GM12878 (cell line): ENCODE measurements around the gene PRKAG2. TPM values are rescaled to one million over a fixed set of nuclear protein-coding genes. Genes with fewer than 3 reads are reported as not detected.

Experiments used
- ATAC-seq: fragments of 200-7000 bp; cut with Tn5 transposase; 3 replicates; pipeline ENCODE4 v1.9.1; 2020; ENCODE audit warnings: mild to moderate bottlenecking, moderate library complexity
- BruUV-seq: library from RNA; stranded (reverse); fragments of 400-500 nt; replicated peaks from 2 replicates; lab custom pipeline; 2021; lab: Mats Ljungman, UMichigan
- CTCF ChIA-PET: fragments of 300-600 bp; sonication (Branson Sonifier 250); formaldehyde crosslinking; extraction: SDS; loops from one replicate; lab custom pipeline; 2021; ENCODE audit warnings: inconsistent platforms; lab: Yijun Ruan, JAX
- POLR2A ChIA-PET: fragments of 350-600 bp; formaldehyde crosslinking; extraction: SDS; loops from one replicate; lab custom pipeline; 2021; ENCODE audit warnings: inconsistent platforms; lab: Charles Lee
- RAD21 ChIA-PET: fragments of 300-600 bp; sonication (Branson Sonifier 250); formaldehyde crosslinking; loops from one replicate; lab custom pipeline; 2023; ENCODE audit warnings: antibody characterized with exemption; ENCODE audit not compliant: unreplicated experiment; lab: Charles Lee
- SMC1A ChIA-PET: fragments of 300-600 bp; sonication (Branson Sonifier 250); formaldehyde crosslinking; loops from one replicate; lab custom pipeline; 2023; ENCODE audit not compliant: unreplicated experiment, uncharacterized antibody; lab: Charles Lee
- DNase-seq: peaks from one replicate; pipeline ENCODE4 v3.0.0-alpha.2; 2011; ENCODE audit warnings: low read depth, low spot score
- FAIRE-seq: peaks from 3 replicates; lab custom pipeline; 2011; peaks lifted over from hg19 to GRCh38; lab: Jason Lieb, UNC
- H2AFZ ChIP-seq: 2 replicates; pipeline ENCODE4 v1.6.0; 2011; ENCODE audit warnings: low read depth, low read length, control low read depth; ENCODE audit not compliant: control insufficient read depth
- H3K27ac ChIP-seq: 2 replicates; pipeline ENCODE4 v1.5.1; 2011; ENCODE audit warnings: control low read depth; ENCODE audit not compliant: control insufficient read depth, insufficient read depth
- H3K27me3 ChIP-seq, 2 experiments: replicated peaks in 1 of 2; 2 replicates each; pipeline versions ENCODE4 v1.6.0 to v1.6.1; 2011; ENCODE audit warnings: low read length in 1 of 2; ENCODE audit not compliant: control insufficient read depth in 2 of 2, insufficient read depth in 2 of 2
- H3K36me3 ChIP-seq, 2 experiments: 2 replicates each; pipeline ENCODE4 v1.5.1; 2011; ENCODE audit warnings: low read length in 1 of 2; ENCODE audit not compliant: control insufficient read depth in 2 of 2, insufficient read depth in 2 of 2
- H3K4me1 ChIP-seq: 2 replicates; pipeline ENCODE4 v1.6.1; 2011; ENCODE audit warnings: mild to moderate bottlenecking, low read length, moderate library complexity, mixed read lengths; ENCODE audit not compliant: control insufficient read depth, insufficient read depth
- H3K4me2 ChIP-seq: 2 replicates; pipeline ENCODE4 v1.6.0; 2011; ENCODE audit warnings: control low read depth; ENCODE audit not compliant: control insufficient read depth, insufficient read depth
- H3K4me3 ChIP-seq: fragments of 200-600 bp; sonication (generic); 2 replicates; pipeline ENCODE4 v1.5.1; 2016
- H3K79me2 ChIP-seq: 2 replicates; pipeline ENCODE4 v1.6.0; 2011; ENCODE audit warnings: low read length; ENCODE audit not compliant: control insufficient read depth, insufficient read depth
- H3K9ac ChIP-seq: 2 replicates; pipeline ENCODE4 v1.8.0; 2011; ENCODE audit warnings: low read length, control low read depth, mixed read lengths; ENCODE audit not compliant: control insufficient read depth, insufficient read depth
- H3K9me3 ChIP-seq: replicated peaks from 3 replicates; pipeline ENCODE4 v1.5.1; 2011; ENCODE audit warnings: mild to moderate bottlenecking, low read length; ENCODE audit not compliant: control insufficient read depth, insufficient read depth
- H4K20me1 ChIP-seq: 2 replicates; pipeline ENCODE4 v1.6.0; 2011; ENCODE audit not compliant: control insufficient read depth, insufficient read depth
- BRCA1 ChIP-seq: IDR thresholded peaks from 2 replicates; pipeline ENCODE4 v1.6.1; 2011; ENCODE audit warnings: low read depth, low read length, improper control_type of control experiment
- NFIC ChIP-seq: IDR thresholded peaks from 2 replicates; pipeline ENCODE4 v1.6.1; 2012; ENCODE audit warnings: low read depth, mild to moderate bottlenecking, inconsistent platforms, low read length, moderate library complexity
- POU2F2 ChIP-seq: IDR thresholded peaks from 3 replicates; pipeline ENCODE4 v1.6.1; 2011; ENCODE audit warnings: low read depth, mild to moderate bottlenecking, low read length, borderline replicate concordance
- RAD21 ChIP-seq: IDR thresholded peaks from 2 replicates; pipeline ENCODE4 v1.6.1; 2011; ENCODE audit warnings: mild to moderate bottlenecking, low read depth, low read length, moderate library complexity; ENCODE audit not compliant: insufficient read depth
- RAD51 ChIP-seq: fragments of 450-650 bp; IDR thresholded peaks from 2 replicates; pipeline ENCODE4 v1.6.1; 2016; ENCODE audit warnings: moderate library complexity, mild to moderate bottlenecking, inconsistent platforms
- RELA ChIP-seq: fragments of 450-650 bp; IDR thresholded peaks from 2 replicates; pipeline ENCODE4 v1.8.0; 2014; ENCODE audit warnings: borderline replicate concordance; ENCODE audit not compliant: partially characterized antibody
- RUNX3 ChIP-seq: IDR thresholded peaks from 2 replicates; pipeline ENCODE4 v1.6.1; 2012; ENCODE audit warnings: low read length, inconsistent platforms
- SUPT20H ChIP-seq: IDR thresholded peaks from 2 replicates; pipeline ENCODE4 v1.6.1; 2011; ENCODE audit warnings: low read depth, mild to moderate bottlenecking, low read length, moderate library complexity, borderline replicate concordance; ENCODE audit not compliant: control insufficient read depth
- ZNF622 ChIP-seq: fragments of 450-650 bp; IDR thresholded peaks from 2 replicates; pipeline ENCODE4 v1.6.1; 2017; ENCODE audit warnings: mild to moderate bottlenecking, inconsistent platforms
- WGBS: methylation state at CpG from one replicate; pipeline ENCODE4 v1.1.6; 2016; ENCODE audit warnings: low lambda C conversion rate; ENCODE audit not compliant: insufficient replicate concordance, insufficient coverage; ENCODE audit errors: missing lambda C conversion rate; 5-methylcytosine and 5-hydroxymethylcytosine counted together
- in situ Hi-C: fragments of 300-500 bp; cut with MboI; formaldehyde crosslinking; loops from 9 replicates; pipeline ENCODE4 v1.14.3; 2018; ENCODE audit warnings: mixed read lengths
- intact Hi-C: fragments of 100-400 bp; cut with micrococcal nuclease; formaldehyde crosslinking; loops from one replicate; pipeline ENCODE4 v1.14.2; 2022; ENCODE audit not compliant: unreplicated experiment
- polyA plus RNA-seq, 11 experiments: library from polyadenylated mRNA; depleted of rRNA in 4 of 11; unstranded in 6 of 11; stranded (reverse) in 5 of 11; fragments of >200 nt; fragmentation: Nextera tagmentation in 4 of 11; fragmentation: Illumina TruSeq in 1 of 11; extraction: Ambion mirVana in 4 of 11; extraction: Trizol in 1 of 11; gene quantifications; 1 replicate in 1 of 11; 2 replicates in 10 of 11; pipeline versions ENCODE4 v1.2.1 to v1.2.3, GENCODE V29; 2011 to 2016; ENCODE audit warnings: inconsistent platforms in 2 of 11, missing spikeins in 2 of 11, low read depth in 1 of 11
- total RNA-seq, 4 experiments: library from RNA; depleted of rRNA in 3 of 4; stranded (reverse); fragments of >200 nt in 3 of 4; fragmentation: Illumina TruSeq in 1 of 4; extraction: Trizol in 1 of 4; gene quantifications; 2 replicates each; pipeline versions ENCODE4 v1.2.1 to v1.2.3, GENCODE V29; 2013 to 2021
- TF ChIP-seq, protein P1 (sequence below): fragments of 450-650 bp; IDR thresholded peaks from 2 replicates; pipeline ENCODE4 v1.6.1; 2017; ENCODE audit warnings: borderline replicate concordance
- TF ChIP-seq, protein P2 (sequence below): IDR thresholded peaks from 2 replicates; pipeline ENCODE4 v1.6.1; 2012; ENCODE audit warnings: low read depth, low read length, improper control_type of control experiment

Gene PRKAG2
- total and polyA plus RNA-seq, 10 of the 15 experiments (the other 5 are each of a cell fraction or from before 2014, with no cell fraction given): 3.4 to 8.9 (median 6.8) TPM

DNA sequence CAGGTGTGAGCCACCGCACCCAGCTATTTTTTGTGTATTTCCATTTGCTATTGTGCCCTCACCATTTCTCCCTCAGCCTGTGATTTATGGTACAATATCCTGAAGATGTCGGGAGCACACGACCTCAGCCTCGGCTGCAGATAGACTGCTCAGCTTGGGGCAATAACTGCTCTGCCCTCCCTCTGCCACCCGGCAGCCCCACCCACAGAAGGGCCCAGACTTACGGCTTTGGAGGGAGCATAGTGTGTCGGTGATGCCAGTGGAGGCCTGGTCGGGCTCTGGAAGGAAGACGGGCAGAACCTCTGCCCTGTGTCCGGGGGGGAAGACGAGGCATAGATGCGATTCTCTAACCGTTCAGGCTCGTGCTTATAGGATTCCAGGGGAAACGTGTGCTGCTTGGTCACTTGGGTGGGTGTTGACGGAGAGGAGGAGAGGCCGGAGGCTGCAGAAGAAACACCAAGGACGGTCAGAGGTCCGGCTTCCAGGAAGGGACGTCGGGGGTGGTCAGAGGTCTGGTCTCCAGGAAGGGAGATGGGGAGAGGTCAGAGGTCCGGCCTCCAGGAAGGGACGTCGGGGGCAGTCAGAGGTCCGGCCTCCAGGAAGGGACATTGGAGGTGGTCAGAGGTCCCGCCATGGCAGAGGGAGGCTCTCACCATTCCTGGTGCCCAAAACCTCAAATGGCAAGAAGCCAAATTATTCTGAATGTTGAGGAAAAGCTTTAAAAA lies 201.6 kb downstream of the PRKAG2 start:
- no peaks in the 10 kb centered on the region for H4K20me1 ChIP-seq
- H3K79me2 ChIP-seq: no peaks in the 10 kb centered on the region
- no peaks in the 10 kb centered on the region for H3K4me1 ChIP-seq
- H3K36me3 ChIP-seq: no peaks in the 10 kb centered on the region
- no peak overlapping the region for H3K27ac ChIP-seq
- H3K9me3 ChIP-seq: no peaks in the 10 kb centered on the region
- no TSS peak for BruUV-seq
- SMC1A ChIA-PET: no interaction called here
- POLR2A ChIA-PET: no interaction called here
- FAIRE-seq (no peak), DNase-seq (no peak), ATAC-seq (no peak)
- H2AFZ ChIP-seq: no peak overlapping the region
- RAD21 ChIA-PET: no interaction called here
- no peak overlapping the region for H3K4me2 ChIP-seq
- no peak for TF ChIP-seq RAD21
- no peak for TF ChIP-seq ZNF622
- TF ChIP-seq, protein P1, sequence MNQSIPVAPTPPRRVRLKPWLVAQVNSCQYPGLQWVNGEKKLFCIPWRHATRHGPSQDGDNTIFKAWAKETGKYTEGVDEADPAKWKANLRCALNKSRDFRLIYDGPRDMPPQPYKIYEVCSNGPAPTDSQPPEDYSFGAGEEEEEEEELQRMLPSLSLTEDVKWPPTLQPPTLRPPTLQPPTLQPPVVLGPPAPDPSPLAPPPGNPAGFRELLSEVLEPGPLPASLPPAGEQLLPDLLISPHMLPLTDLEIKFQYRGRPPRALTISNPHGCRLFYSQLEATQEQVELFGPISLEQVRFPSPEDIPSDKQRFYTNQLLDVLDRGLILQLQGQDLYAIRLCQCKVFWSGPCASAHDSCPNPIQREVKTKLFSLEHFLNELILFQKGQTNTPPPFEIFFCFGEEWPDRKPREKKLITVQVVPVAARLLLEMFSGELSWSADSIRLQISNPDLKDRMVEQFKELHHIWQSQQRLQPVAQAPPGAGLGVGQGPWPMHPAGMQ: no peak
- no peak for TF ChIP-seq POU2F2
- TF ChIP-seq RELA: no peak
- TF ChIP-seq NFIC: no peak
- TF ChIP-seq SUPT20H: no peak
- TF ChIP-seq BRCA1: no peak
- TF ChIP-seq, protein P2, sequence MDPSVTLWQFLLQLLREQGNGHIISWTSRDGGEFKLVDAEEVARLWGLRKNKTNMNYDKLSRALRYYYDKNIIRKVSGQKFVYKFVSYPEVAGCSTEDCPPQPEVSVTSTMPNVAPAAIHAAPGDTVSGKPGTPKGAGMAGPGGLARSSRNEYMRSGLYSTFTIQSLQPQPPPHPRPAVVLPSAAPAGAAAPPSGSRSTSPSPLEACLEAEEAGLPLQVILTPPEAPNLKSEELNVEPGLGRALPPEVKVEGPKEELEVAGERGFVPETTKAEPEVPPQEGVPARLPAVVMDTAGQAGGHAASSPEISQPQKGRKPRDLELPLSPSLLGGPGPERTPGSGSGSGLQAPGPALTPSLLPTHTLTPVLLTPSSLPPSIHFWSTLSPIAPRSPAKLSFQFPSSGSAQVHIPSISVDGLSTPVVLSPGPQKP: no peak
- TF ChIP-seq RAD51: no peak
- TF ChIP-seq RUNX3: no peak
- no peak overlapping the region for H3K4me3 ChIP-seq
- in situ Hi-C loops: no loop called here
- no peak overlapping the region for H3K9ac ChIP-seq
- CTCF ChIA-PET: no interaction called here
- 83% methylated on average over 26 of the region's 26 CpGs for WGBS
- intact Hi-C loops: no loop called here
- H3K27me3 ChIP-seq: no peaks in the 10 kb centered on the region
